HepG2 (cell line): ENCODE data around the gene CLDN24. TPM values are rescaled to one million over a fixed set of nuclear protein-coding genes. Genes with fewer than 3 reads are reported as not detected.

Experiments
- ATAC-seq: fragments of 200-7000 bp; cut with Tn5 transposase; 3 replicates; pipeline ENCODE4 v1.9.1; 2020; ENCODE audit warnings: mild to moderate bottlenecking, moderate library complexity
- BruUV-seq: library from RNA; stranded (reverse); fragments of 400-500 nt; replicated peaks from 2 replicates; lab custom pipeline; 2021; lab: Mats Ljungman, UMichigan
- CTCF ChIA-PET: fragments of 300-600 bp; formaldehyde crosslinking; extraction: SDS; loops from one replicate; lab custom pipeline; 2021; ENCODE audit warnings: low total read pairs, inconsistent platforms, low intra/inter-chr PET ratio; lab: Yijun Ruan, JAX
- POLR2A ChIA-PET: fragments of 350-600 bp; sonication (Branson Sonifier 250); formaldehyde crosslinking; loops from one replicate; lab custom pipeline; 2020; ENCODE audit warnings: antibody characterized with exemption, inconsistent platforms; lab: Yijun Ruan, JAX
- DNase-seq: peaks from one replicate; pipeline ENCODE4 v3.0.0-alpha.2; 2015; ENCODE audit warnings: low spot score
- FAIRE-seq: peaks from 3 replicates; lab custom pipeline; 2011; peaks lifted over from hg19 to GRCh38; lab: Jason Lieb, UNC
- H2AFZ ChIP-seq: one replicate; pipeline ENCODE4 v1.6.1; 2011; ENCODE audit warnings: low read length, inconsistent platforms
- H3K27ac ChIP-seq: fragments of 300-600 bp; 3 replicates; pipeline ENCODE4 v1.8.0; 2011; ENCODE audit warnings: mixed run types, mild to moderate bottlenecking, mixed read lengths, low read length, inconsistent platforms; ENCODE audit not compliant: insufficient read depth; ENCODE audit errors: extremely low read length
- H3K27me3 ChIP-seq, 2 experiments: fragments of 200-600 bp in 1 of 2; 2 replicates in 1 of 2; 3 replicates in 1 of 2; pipeline versions ENCODE4 v1.6.0 to v1.8.0; 2011; ENCODE audit warnings: low read length in 2 of 2, mild to moderate bottlenecking in 2 of 2, moderate library complexity in 2 of 2, inconsistent platforms in 1 of 2; ENCODE audit not compliant: insufficient read depth in 2 of 2, control insufficient read depth in 1 of 2
- H3K36me3 ChIP-seq, 2 experiments: fragments of 200-600 bp in 1 of 2; replicated peaks in 1 of 2; 2 replicates in 1 of 2; 3 replicates in 1 of 2; pipeline versions ENCODE4 v1.5.1 to v1.8.0; 2011; ENCODE audit warnings: low read length in 2 of 2, inconsistent platforms in 1 of 2; ENCODE audit not compliant: insufficient read depth in 2 of 2, control insufficient read depth in 1 of 2
- H3K4me1 ChIP-seq: 2 replicates; pipeline ENCODE4 v1.5.1; 2012; ENCODE audit warnings: low read length, inconsistent platforms; ENCODE audit not compliant: insufficient read depth
- H3K4me2 ChIP-seq: 2 replicates; pipeline ENCODE4 v1.6.0; 2011; ENCODE audit warnings: low read depth, low read length, inconsistent platforms
- H3K4me3 ChIP-seq, 3 experiments: fragments of 200-600 bp in 1 of 3; sonication (generic), shearing (Covaris generic) in 1 of 3; replicated peaks in 1 of 3; 2 replicates each; pipeline ENCODE4 v1.5.1; 2011 to 2016; ENCODE audit warnings: low read length in 3 of 3, inconsistent platforms in 2 of 3, low read depth in 2 of 3, mild to moderate bottlenecking in 2 of 3, control low read depth in 1 of 3, mixed read lengths in 1 of 3; ENCODE audit not compliant: insufficient read depth in 1 of 3
- H3K79me2 ChIP-seq: one replicate; pipeline ENCODE4 v1.6.1; 2011; ENCODE audit warnings: low read length, inconsistent platforms; ENCODE audit not compliant: insufficient read depth
- H3K9ac ChIP-seq: 2 replicates; pipeline ENCODE4 v1.6.0; 2011; ENCODE audit warnings: mild to moderate bottlenecking, low read depth, low read length, inconsistent platforms; ENCODE audit not compliant: insufficient read depth
- H3K9me3 ChIP-seq: 2 replicates; pipeline ENCODE4 v1.5.1; 2012; ENCODE audit warnings: mild to moderate bottlenecking, low read length
- H4K20me1 ChIP-seq: 2 replicates; pipeline ENCODE4 v1.6.0; 2011; ENCODE audit warnings: inconsistent platforms, mild to moderate bottlenecking, low read length, moderate library complexity; ENCODE audit not compliant: insufficient read depth
- AKAP8 ChIP-seq: sonication (generic); formaldehyde crosslinking; IDR thresholded peaks from 2 replicates; pipeline ENCODE4 v1.5.1; 2020; ENCODE audit warnings: mild to moderate bottlenecking, missing genetic modification reagents
- HIC2 ChIP-seq: sonication (generic); formaldehyde crosslinking; IDR thresholded peaks from 2 replicates; pipeline ENCODE4 v1.9.0; 2022; ENCODE audit warnings: low read depth, missing genetic modification reagents
- MYNN ChIP-seq: sonication (generic); formaldehyde crosslinking; IDR thresholded peaks from 2 replicates; pipeline ENCODE4 v1.4.0; 2020; ENCODE audit warnings: mild to moderate bottlenecking, low read depth, missing genetic modification reagents
- NCOA1 ChIP-seq: sonication (generic); formaldehyde crosslinking; IDR thresholded peaks from 2 replicates; pipeline ENCODE4 v1.9.0; 2021; ENCODE audit warnings: missing genetic modification reagents
- NCOA2 ChIP-seq: sonication (generic); formaldehyde crosslinking; IDR thresholded peaks from 2 replicates; pipeline ENCODE4 v1.8.0; 2022; ENCODE audit warnings: inconsistent platforms
- NFE2L2 ChIP-seq: fragments of 150-350 bp; IDR thresholded peaks from 2 replicates; pipeline ENCODE4 v1.6.1; 2014; ENCODE audit warnings: low read length
- POLR2AphosphoS2 ChIP-seq: IDR thresholded peaks from 2 replicates; pipeline ENCODE4 v1.6.1; 2011; ENCODE audit warnings: low read depth, low read length, improper control_type of control experiment
- PRDM15 ChIP-seq: sonication (generic); formaldehyde crosslinking; IDR thresholded peaks from 2 replicates; pipeline ENCODE4 v1.4.0; 2020; ENCODE audit warnings: missing genetic modification reagents
- SOX5 ChIP-seq: IDR thresholded peaks from 2 replicates; pipeline ENCODE4 v1.6.1; 2016; ENCODE audit warnings: borderline replicate concordance
- ZNF292 ChIP-seq: sonication (generic); formaldehyde crosslinking; IDR thresholded peaks from 2 replicates; pipeline ENCODE4 v1.8.1; 2022; ENCODE audit warnings: mild to moderate bottlenecking, low read depth, missing genetic modification reagents, borderline replicate concordance
- ZNF75D ChIP-seq: sonication (generic); formaldehyde crosslinking; IDR thresholded peaks from 2 replicates; pipeline ENCODE4 v1.8.1; 2023; ENCODE audit warnings: missing genetic modification reagents, mild to moderate bottlenecking, borderline replicate concordance
- WGBS: methylation state at CpG from one replicate; pipeline ENCODE4 v1.1.6; 2017; ENCODE audit warnings: low lambda C conversion rate; 5-methylcytosine and 5-hydroxymethylcytosine counted together
- in situ Hi-C: cut with HindIII; loops from 2 replicates; pipeline ENCODE4 v1.10.0; 2017; ENCODE audit warnings: low pct_unique_long_range_greater_than_20kb; ENCODE audit not compliant: extremely low pct_ligation_motif_present
- intact Hi-C: fragments of 100-400 bp; cut with micrococcal nuclease; formaldehyde crosslinking; loops from one replicate; pipeline ENCODE4 v1.10.0; 2022; ENCODE audit not compliant: unreplicated experiment
- polyA plus RNA-seq, 8 experiments: library from polyadenylated mRNA; depleted of rRNA in 3 of 8; stranded (reverse) in 7 of 8; unstranded in 1 of 8; fragments of >200 nt; fragmentation: Illumina TruSeq in 4 of 8; extraction: Trizol in 4 of 8; gene quantifications; 2 replicates each; pipeline versions ENCODE4 v1.2.1 to v1.2.3, GENCODE V29; 2011 to 2016; ENCODE audit warnings: low read depth in 4 of 8, missing spikeins in 1 of 8, mixed read lengths in 1 of 8; ENCODE audit not compliant: insufficient read depth in 1 of 8
- total RNA-seq, 5 experiments: library from RNA; depleted of rRNA; stranded (reverse); fragments of >200 nt; fragmentation: Illumina TruSeq; extraction: Trizol; gene quantifications; 2 replicates each; pipeline ENCODE4 v1.2.3, GENCODE V29; 2016; ENCODE audit warnings: low read depth in 1 of 5
- TF ChIP-seq, protein P1 (sequence below): sonication (generic); formaldehyde crosslinking; IDR thresholded peaks from 2 replicates; pipeline ENCODE4 v1.5.1; 2020; ENCODE audit warnings: mild to moderate bottlenecking, missing genetic modification reagents, moderate library complexity
- TF ChIP-seq, protein P2 (sequence below), 2 experiments: sonication (generic) in 1 of 2; formaldehyde crosslinking in 1 of 2; IDR thresholded peaks; 2 replicates each; pipeline versions ENCODE4 v1.4.0 to v1.6.1; 2018 to 2020; ENCODE audit warnings: missing genetic modification reagents in 2 of 2, borderline replicate concordance in 1 of 2, low read depth in 1 of 2, mild to moderate bottlenecking in 1 of 2, missing biosample characterization in 1 of 2

CLDN24 gene
- total and polyA plus RNA-seq, 2 of the 13 experiments (the other 11 are each of a cell fraction or from before 2014, with no cell fraction given): not detected

GRCh38 chr4:183347146-183347545 is 24.9 kb upstream of the CLDN24 start:
- Histone ChIP-seq H3K9me3 (no peaks in the 10 kb centered on the region), H2AFZ (no peak overlapping the region), H3K79me2 (no peaks in the 10 kb centered on the region), H3K9ac (no peak overlapping the region), H3K4me1 (no peaks in the 10 kb centered on the region), H3K36me3 (no peaks in the 10 kb centered on the region), H4K20me1 (no peaks in the 10 kb centered on the region), H3K4me3 (no peak overlapping the region), H3K27ac (no peak overlapping the region), H3K4me2 (no peak overlapping the region), H3K27me3 (no peaks in the 10 kb centered on the region)
- CTCF ChIA-PET: no interaction called here
- intact Hi-C loops: no loop called here
- no peak for DNase-seq
- no peak for TF ChIP-seq NCOA2
- no peak for TF ChIP-seq POLR2AphosphoS2
- TF ChIP-seq ZNF292 (CRISPR knock-in tag): no peak
- no peak for TF ChIP-seq AKAP8 (CRISPR knock-in tag)
- no peak for TF ChIP-seq PRDM15 (CRISPR knock-in tag)
- no peak for TF ChIP-seq SOX5 (CRISPR knock-in tag)
- TF ChIP-seq HIC2 (CRISPR knock-in tag): no peak
- no peak for TF ChIP-seq NCOA1 (CRISPR knock-in tag)
- no peak for TF ChIP-seq ZNF75D (CRISPR knock-in tag)
- TF ChIP-seq, protein P1, sequence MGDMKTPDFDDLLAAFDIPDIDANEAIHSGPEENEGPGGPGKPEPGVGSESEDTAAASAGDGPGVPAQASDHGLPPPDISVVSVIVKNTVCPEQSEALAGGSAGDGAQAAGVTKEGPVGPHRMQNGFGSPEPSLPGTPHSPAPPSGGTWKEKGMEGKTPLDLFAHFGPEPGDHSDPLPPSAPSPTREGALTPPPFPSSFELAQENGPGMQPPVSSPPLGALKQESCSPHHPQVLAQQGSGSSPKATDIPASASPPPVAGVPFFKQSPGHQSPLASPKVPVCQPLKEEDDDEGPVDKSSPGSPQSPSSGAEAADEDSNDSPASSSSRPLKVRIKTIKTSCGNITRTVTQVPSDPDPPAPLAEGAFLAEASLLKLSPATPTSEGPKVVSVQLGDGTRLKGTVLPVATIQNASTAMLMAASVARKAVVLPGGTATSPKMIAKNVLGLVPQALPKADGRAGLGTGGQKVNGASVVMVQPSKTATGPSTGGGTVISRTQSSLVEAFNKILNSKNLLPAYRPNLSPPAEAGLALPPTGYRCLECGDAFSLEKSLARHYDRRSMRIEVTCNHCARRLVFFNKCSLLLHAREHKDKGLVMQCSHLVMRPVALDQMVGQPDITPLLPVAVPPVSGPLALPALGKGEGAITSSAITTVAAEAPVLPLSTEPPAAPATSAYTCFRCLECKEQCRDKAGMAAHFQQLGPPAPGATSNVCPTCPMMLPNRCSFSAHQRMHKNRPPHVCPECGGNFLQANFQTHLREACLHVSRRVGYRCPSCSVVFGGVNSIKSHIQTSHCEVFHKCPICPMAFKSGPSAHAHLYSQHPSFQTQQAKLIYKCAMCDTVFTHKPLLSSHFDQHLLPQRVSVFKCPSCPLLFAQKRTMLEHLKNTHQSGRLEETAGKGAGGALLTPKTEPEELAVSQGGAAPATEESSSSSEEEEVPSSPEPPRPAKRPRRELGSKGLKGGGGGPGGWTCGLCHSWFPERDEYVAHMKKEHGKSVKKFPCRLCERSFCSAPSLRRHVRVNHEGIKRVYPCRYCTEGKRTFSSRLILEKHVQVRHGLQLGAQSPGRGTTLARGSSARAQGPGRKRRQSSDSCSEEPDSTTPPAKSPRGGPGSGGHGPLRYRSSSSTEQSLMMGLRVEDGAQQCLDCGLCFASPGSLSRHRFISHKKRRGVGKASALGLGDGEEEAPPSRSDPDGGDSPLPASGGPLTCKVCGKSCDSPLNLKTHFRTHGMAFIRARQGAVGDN (CRISPR knock-in tag): no peak
- TF ChIP-seq MYNN (CRISPR knock-in tag): no peak
- TF ChIP-seq, protein P2, sequence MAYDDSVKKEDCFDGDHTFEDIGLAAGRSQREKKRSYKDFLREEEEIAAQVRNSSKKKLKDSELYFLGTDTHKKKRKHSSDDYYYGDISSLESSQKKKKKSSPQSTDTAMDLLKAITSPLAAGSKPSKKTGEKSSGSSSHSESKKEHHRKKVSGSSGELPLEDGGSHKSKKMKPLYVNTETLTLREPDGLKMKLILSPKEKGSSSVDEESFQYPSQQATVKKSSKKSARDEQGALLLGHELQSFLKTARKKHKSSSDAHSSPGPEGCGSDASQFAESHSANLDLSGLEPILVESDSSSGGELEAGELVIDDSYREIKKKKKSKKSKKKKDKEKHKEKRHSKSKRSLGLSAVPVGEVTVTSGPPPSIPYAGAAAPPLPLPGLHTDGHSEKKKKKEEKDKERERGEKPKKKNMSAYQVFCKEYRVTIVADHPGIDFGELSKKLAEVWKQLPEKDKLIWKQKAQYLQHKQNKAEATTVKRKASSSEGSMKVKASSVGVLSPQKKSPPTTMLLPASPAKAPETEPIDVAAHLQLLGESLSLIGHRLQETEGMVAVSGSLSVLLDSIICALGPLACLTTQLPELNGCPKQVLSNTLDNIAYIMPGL (CRISPR knock-in tag; IDR thresholded peaks at IDR 0.05; ENCODE audit: borderline replicate concordance in 1 of 2, low read depth in 1 of 2): no peak
- no peak for TF ChIP-seq NFE2L2
- FAIRE-seq: no peak
- POLR2A ChIA-PET: no interaction called here
- in situ Hi-C loops: no loop called here
- 53% methylated on average over 4 of the region's 8 CpGs for WGBS
- no peak for ATAC-seq
- no TSS peak for BruUV-seq
